ENCODE data around the gene TTC7B.

The TTC7B gene

GRCh38 chr14:90647473-90648005 lies 168.7 kb downstream of the TTC7B start:
- no peak for TF ChIP-seq CTCF (conservative IDR thresholded peaks at IDR 0.05; ENCODE audit: control insufficient read depth, insufficient read depth, low read depth, low read length)
- H3K4me3 ChIP-seq (ENCODE audit: control insufficient read depth, low read depth, low read length) = no peak overlapping the region
- no peak for DNase-seq (ENCODE audit: low read depth)

GRCh38 chr14:90645842-90646443 lies 170.3 kb downstream of the TTC7B start:
- DNase-seq (ENCODE audit: low read depth) = no peak
- TF ChIP-seq CTCF (conservative IDR thresholded peaks at IDR 0.05; ENCODE audit: control insufficient read depth, insufficient read depth, low read depth, low read length) = no peak
- no peak overlapping the region for H3K4me3 ChIP-seq (ENCODE audit: control insufficient read depth, low read depth, low read length)

- no peak overlapping the region for H3K4me3 ChIP-seq (ENCODE audit: control insufficient read depth, low read depth, low read length)
- peak; percentile 82 for DNase-seq (ENCODE audit: low read depth)
These were observed 171.3 kb downstream of the TTC7B start for GRCh38 chr14:90644882-90645281.

GRCh38 chr14:90643982-90644670 lies 172.1 kb downstream of the TTC7B start:
- DNase-seq (ENCODE audit: low read depth) = no peak

More at GRCh38 chr14:90644882-90645281, 171.3 kb downstream of the TTC7B start:
- TF ChIP-seq CTCF (conservative IDR thresholded peaks at IDR 0.05; ENCODE audit: control insufficient read depth, insufficient read depth, low read depth, low read length) = no peak

GRCh38 chr14:90642244-90642717 lies 173.9 kb downstream of the TTC7B start:
- no peak overlapping the region for H3K4me3 ChIP-seq (ENCODE audit: control insufficient read depth, low read depth, low read length)
- no peak for DNase-seq (ENCODE audit: low read depth)
- TF ChIP-seq CTCF (conservative IDR thresholded peaks at IDR 0.05; ENCODE audit: control insufficient read depth, insufficient read depth, low read depth, low read length) = no peak

More at GRCh38 chr14:90643982-90644670, 172.1 kb downstream of the TTC7B start:
- TF ChIP-seq CTCF (conservative IDR thresholded peaks at IDR 0.05; ENCODE audit: control insufficient read depth, insufficient read depth, low read depth, low read length) = no peak
- H3K4me3 ChIP-seq (ENCODE audit: control insufficient read depth, low read depth, low read length) = no peak overlapping the region

- TF ChIP-seq CTCF (conservative IDR thresholded peaks at IDR 0.05; ENCODE audit: control insufficient read depth, insufficient read depth, low read depth, low read length) = no peak
- no peak overlapping the region for H3K4me3 ChIP-seq (ENCODE audit: control insufficient read depth, low read depth, low read length)
- no peak for DNase-seq (ENCODE audit: low read depth)
These were observed 174.5 kb downstream of the TTC7B start for GRCh38 chr14:90641615-90642243.
